ENCODE measurements around the gene RPLP1.

Gene RPLP1

DNA sequence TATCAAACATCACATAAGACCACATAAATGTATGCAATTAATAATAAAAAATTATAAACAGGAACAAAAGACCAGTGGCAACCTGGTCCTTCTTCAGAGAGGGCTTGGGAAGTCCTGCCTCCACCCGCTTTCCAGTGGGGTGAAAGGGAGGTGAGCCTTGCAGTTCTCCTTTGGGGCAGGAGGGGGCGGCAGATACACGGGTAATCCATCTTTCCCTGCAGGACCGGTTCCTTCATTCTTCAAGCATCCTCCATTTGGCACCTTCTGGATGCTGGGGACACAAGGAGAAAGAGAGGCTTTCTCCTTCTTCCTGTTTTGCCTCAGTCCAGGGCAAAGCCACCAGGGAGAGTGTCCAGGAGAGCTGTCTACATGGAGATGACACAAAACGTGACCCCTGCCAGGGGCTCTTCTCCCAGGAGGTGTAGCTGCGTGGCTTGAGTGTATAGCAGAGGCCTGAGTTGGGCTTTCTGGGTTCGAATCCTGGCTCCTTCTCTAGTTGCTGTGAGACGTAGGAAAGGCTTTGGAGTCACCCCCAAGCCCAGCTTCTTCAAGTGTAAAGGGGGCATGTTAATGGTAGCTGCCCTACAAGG lies 23.2 kb downstream of the RPLP1 start (continued):
- TF ChIP-seq, protein P1, sequence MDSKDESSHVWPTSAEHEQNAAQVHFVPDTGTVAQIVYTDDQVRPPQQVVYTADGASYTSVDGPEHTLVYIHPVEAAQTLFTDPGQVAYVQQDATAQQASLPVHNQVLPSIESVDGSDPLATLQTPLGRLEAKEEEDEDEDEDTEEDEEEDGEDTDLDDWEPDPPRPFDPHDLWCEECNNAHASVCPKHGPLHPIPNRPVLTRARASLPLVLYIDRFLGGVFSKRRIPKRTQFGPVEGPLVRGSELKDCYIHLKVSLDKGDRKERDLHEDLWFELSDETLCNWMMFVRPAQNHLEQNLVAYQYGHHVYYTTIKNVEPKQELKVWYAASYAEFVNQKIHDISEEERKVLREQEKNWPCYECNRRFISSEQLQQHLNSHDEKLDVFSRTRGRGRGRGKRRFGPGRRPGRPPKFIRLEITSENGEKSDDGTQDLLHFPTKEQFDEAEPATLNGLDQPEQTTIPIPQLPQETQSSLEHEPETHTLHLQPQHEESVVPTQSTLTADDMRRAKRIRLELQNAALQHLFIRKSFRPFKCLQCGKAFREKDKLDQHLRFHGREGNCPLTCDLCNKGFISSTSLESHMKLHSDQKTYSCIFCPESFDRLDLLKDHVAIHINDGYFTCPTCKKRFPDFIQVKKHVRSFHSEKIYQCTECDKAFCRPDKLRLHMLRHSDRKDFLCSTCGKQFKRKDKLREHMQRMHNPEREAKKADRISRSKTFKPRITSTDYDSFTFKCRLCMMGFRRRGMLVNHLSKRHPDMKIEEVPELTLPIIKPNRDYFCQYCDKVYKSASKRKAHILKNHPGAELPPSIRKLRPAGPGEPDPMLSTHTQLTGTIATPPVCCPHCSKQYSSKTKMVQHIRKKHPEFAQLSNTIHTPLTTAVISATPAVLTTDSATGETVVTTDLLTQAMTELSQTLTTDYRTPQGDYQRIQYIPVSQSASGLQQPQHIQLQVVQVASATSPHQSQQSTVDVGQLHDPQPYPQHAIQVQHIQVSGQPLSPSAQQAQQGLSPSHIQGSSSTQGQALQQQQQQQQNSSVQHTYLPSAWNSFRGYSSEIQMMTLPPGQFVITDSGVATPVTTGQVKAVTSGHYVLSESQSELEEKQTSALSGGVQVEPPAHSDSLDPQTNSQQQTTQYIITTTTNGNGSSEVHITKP (tag by site-specific recombination; IDR thresholded peaks at IDR 0.05), result 0 out of 2 replicates have a peak, but pooled peaks have one; percentile 31
- TF ChIP-seq ZFP37 (tag by site-specific recombination; IDR thresholded peaks at IDR 0.05) (no peak), ZNF184 (tag by site-specific recombination; IDR thresholded peaks at IDR 0.05) (no peak), SP2 (tag by site-specific recombination; IDR thresholded peaks at IDR 0.05) (no peak), ZNF211 (tag by site-specific recombination; IDR thresholded peaks at IDR 0.05; ENCODE audit: low read depth) (no peak), ZNF571 (tag by site-specific recombination; IDR thresholded peaks at IDR 0.05) (no peak), ZNF555 (tag by site-specific recombination; conservative IDR thresholded peaks at IDR 0.05) (no peak), ZNF350 (tag by site-specific recombination; IDR thresholded peaks at IDR 0.05) (no peak), ZFHX2 (tag by site-specific recombination; conservative IDR thresholded peaks at IDR 0.05) (no peak), ZNF776 (tag by site-specific recombination; IDR thresholded peaks at IDR 0.05; ENCODE audit: borderline replicate concordance) (no peak), ZNF677 (tag by site-specific recombination; IDR thresholded peaks at IDR 0.05) (no peak), GLI2 (tag by site-specific recombination; IDR thresholded peaks at IDR 0.05; ENCODE audit: borderline replicate concordance, low read depth) (no peak), ZEB2 (tag by site-specific recombination; IDR thresholded peaks at IDR 0.05) (no peak), BCL11B (tag by site-specific recombination; IDR thresholded peaks at IDR 0.05; ENCODE audit: low read depth) (no peak), ZNF792 (tag by site-specific recombination; IDR thresholded peaks at IDR 0.05) (peak; percentile 96), IKZF3 (tag by site-specific recombination; IDR thresholded peaks at IDR 0.05) (peak; percentile 85), ZNF174 (tag by site-specific recombination; IDR thresholded peaks at IDR 0.05) (no peak), ZNF610 (tag by site-specific recombination; IDR thresholded peaks at IDR 0.05; ENCODE audit: borderline replicate concordance) (no peak), ZNF132 (tag by site-specific recombination; IDR thresholded peaks at IDR 0.05; ENCODE audit: borderline replicate concordance) (no peak)
- TF ChIP-seq, protein P2, sequence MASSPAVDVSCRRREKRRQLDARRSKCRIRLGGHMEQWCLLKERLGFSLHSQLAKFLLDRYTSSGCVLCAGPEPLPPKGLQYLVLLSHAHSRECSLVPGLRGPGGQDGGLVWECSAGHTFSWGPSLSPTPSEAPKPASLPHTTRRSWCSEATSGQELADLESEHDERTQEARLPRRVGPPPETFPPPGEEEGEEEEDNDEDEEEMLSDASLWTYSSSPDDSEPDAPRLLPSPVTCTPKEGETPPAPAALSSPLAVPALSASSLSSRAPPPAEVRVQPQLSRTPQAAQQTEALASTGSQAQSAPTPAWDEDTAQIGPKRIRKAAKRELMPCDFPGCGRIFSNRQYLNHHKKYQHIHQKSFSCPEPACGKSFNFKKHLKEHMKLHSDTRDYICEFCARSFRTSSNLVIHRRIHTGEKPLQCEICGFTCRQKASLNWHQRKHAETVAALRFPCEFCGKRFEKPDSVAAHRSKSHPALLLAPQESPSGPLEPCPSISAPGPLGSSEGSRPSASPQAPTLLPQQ (tag by site-specific recombination; IDR thresholded peaks at IDR 0.05), result no peak
- TF ChIP-seq, protein P3, sequence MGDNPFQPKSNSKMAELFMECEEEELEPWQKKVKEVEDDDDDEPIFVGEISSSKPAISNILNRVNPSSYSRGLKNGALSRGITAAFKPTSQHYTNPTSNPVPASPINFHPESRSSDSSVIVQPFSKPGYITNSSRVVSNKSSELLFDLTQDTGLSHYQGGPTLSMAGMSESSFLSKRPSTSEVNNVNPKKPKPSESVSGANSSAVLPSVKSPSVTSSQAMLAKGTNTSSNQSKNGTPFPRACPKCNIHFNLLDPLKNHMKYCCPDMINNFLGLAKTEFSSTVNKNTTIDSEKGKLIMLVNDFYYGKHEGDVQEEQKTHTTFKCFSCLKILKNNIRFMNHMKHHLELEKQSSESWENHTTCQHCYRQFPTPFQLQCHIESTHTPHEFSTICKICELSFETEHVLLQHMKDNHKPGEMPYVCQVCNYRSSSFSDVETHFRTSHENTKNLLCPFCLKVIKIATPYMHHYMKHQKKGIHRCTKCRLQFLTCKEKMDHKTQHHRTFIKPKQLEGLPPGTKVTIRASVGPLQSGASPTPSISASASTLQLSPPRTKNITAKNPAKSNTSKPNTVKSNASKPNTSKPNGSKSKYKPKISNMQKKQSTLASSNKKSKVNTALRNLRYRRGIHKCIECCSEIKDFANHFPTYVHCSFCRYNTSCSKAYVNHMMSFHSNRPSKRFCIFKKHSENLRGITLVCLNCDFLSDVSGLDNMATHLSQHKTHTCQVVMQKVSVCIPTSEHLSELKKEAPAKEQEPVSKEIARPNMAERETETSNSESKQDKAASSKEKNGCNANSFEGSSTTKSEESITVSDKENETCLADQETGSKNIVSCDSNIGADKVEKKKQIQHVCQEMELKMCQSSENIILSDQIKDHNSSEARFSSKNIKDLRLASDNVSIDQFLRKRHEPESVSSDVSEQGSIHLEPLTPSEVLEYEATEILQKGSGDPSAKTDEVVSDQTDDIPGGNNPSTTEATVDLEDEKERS (tag by site-specific recombination; IDR thresholded peaks at IDR 0.05), result no peak
- TF ChIP-seq, protein P4, sequence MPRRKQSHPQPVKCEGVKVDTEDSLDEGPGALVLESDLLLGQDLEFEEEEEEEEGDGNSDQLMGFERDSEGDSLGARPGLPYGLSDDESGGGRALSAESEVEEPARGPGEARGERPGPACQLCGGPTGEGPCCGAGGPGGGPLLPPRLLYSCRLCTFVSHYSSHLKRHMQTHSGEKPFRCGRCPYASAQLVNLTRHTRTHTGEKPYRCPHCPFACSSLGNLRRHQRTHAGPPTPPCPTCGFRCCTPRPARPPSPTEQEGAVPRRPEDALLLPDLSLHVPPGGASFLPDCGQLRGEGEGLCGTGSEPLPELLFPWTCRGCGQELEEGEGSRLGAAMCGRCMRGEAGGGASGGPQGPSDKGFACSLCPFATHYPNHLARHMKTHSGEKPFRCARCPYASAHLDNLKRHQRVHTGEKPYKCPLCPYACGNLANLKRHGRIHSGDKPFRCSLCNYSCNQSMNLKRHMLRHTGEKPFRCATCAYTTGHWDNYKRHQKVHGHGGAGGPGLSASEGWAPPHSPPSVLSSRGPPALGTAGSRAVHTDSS (tag by site-specific recombination; IDR thresholded peaks at IDR 0.05), result no peak
- TF ChIP-seq, protein P5, sequence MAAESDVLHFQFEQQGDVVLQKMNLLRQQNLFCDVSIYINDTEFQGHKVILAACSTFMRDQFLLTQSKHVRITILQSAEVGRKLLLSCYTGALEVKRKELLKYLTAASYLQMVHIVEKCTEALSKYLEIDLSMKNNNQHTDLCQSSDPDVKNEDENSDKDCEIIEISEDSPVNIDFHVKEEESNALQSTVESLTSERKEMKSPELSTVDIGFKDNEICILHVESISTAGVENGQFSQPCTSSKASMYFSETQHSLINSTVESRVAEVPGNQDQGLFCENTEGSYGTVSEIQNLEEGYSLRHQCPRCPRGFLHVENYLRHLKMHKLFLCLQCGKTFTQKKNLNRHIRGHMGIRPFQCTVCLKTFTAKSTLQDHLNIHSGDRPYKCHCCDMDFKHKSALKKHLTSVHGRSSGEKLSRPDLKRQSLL (tag by site-specific recombination; IDR thresholded peaks at IDR 0.05), result no peak
- TF ChIP-seq, protein P6, sequence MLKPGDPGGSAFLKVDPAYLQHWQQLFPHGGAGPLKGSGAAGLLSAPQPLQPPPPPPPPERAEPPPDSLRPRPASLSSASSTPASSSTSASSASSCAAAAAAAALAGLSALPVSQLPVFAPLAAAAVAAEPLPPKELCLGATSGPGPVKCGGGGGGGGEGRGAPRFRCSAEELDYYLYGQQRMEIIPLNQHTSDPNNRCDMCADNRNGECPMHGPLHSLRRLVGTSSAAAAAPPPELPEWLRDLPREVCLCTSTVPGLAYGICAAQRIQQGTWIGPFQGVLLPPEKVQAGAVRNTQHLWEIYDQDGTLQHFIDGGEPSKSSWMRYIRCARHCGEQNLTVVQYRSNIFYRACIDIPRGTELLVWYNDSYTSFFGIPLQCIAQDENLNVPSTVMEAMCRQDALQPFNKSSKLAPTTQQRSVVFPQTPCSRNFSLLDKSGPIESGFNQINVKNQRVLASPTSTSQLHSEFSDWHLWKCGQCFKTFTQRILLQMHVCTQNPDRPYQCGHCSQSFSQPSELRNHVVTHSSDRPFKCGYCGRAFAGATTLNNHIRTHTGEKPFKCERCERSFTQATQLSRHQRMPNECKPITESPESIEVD (tag by site-specific recombination; IDR thresholded peaks at IDR 0.05), result no peak
- TF ChIP-seq, protein P7, sequence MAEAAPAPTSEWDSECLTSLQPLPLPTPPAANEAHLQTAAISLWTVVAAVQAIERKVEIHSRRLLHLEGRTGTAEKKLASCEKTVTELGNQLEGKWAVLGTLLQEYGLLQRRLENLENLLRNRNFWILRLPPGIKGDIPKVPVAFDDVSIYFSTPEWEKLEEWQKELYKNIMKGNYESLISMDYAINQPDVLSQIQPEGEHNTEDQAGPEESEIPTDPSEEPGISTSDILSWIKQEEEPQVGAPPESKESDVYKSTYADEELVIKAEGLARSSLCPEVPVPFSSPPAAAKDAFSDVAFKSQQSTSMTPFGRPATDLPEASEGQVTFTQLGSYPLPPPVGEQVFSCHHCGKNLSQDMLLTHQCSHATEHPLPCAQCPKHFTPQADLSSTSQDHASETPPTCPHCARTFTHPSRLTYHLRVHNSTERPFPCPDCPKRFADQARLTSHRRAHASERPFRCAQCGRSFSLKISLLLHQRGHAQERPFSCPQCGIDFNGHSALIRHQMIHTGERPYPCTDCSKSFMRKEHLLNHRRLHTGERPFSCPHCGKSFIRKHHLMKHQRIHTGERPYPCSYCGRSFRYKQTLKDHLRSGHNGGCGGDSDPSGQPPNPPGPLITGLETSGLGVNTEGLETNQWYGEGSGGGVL (tag by site-specific recombination; IDR thresholded peaks at IDR 0.05), result no peak

Data from HEK293 (cell line).